Spleen (tissue), 11 donors: Measurements from ENCODE around the gene FBN1. TPM values are rescaled to one million over a fixed set of nuclear protein-coding genes. Genes with fewer than 3 reads are reported as not detected.
A peak's percentile ranks its signal among the peaks of the same experiment; 100 is the strongest.

Experiments
- DNase-seq: peaks from one replicate; pipeline ENCODE4 v3.0.0-alpha.2; 2020
- H3K27ac ChIP-seq, 8 donors: fragments of 200-600 bp; sonication (generic) in 7 of 8; 1 replicate in 4 of 8; 2 replicates in 4 of 8; pipeline versions ENCODE4 v1.5.0 to v1.8.0; 2016 to 2021; ENCODE audit warnings: inconsistent platforms in 4 of 8, mild to moderate bottlenecking in 4 of 8, moderate library complexity in 1 of 8
- H3K27me3 ChIP-seq, 7 donors: fragments of 200-600 bp; sonication (generic) in 6 of 7; replicated peaks in 1 of 7; 1 replicate in 4 of 7; 2 replicates in 3 of 7; pipeline versions ENCODE4 v1.5.0 to v1.8.0; 2016 to 2021; ENCODE audit warnings: inconsistent platforms in 3 of 7, mild to moderate bottlenecking in 1 of 7
- H3K36me3 ChIP-seq, 6 donors: fragments of 200-600 bp; sonication (generic) in 5 of 6; 1 replicate in 4 of 6; 2 replicates in 2 of 6; pipeline versions ENCODE4 v1.5.0 to v1.8.0; 2016 to 2021; ENCODE audit warnings: inconsistent platforms in 2 of 6
- H3K4me1 ChIP-seq, 6 donors: fragments of 200-600 bp; sonication (generic) in 5 of 6; 1 replicate in 3 of 6; 2 replicates in 3 of 6; pipeline versions ENCODE4 v1.5.0 to v1.8.0; 2016 to 2021; ENCODE audit warnings: inconsistent platforms in 3 of 6
- H3K4me3 ChIP-seq, 8 donors: fragments of 200-600 bp; sonication (generic) in 7 of 8; 1 replicate in 4 of 8; 2 replicates in 4 of 8; pipeline versions ENCODE4 v1.5.0 to v1.8.0; 2016 to 2021; ENCODE audit warnings: inconsistent platforms in 4 of 8, mild to moderate bottlenecking in 4 of 8, moderate library complexity in 2 of 8
- H3K9me3 ChIP-seq, 8 donors: fragments of 200-600 bp; sonication (generic) in 7 of 8; 1 replicate in 4 of 8; 2 replicates in 4 of 8; pipeline versions ENCODE4 v1.5.0 to v1.8.0; 2016 to 2021; ENCODE audit warnings: inconsistent platforms in 4 of 8
- CTCF ChIP-seq, 11 experiments: fragments of 200-600 bp in 7 of 11; fragments of 450-650 bp in 4 of 11; sonication (generic) in 4 of 11; IDR thresholded peaks in 8 of 11; conservative IDR thresholded peaks in 3 of 11; 1 replicate in 7 of 11; 2 replicates in 4 of 11; pipeline versions ENCODE4 v1.4.0 to v1.8.0; 2016 to 2021; ENCODE audit warnings: antibody characterized with exemption in 11 of 11, inconsistent platforms in 4 of 11, mild to moderate bottlenecking in 1 of 11
- POLR2A ChIP-seq, 3 donors: fragments of 450-650 bp; IDR thresholded peaks; one replicate each; pipeline ENCODE4 v1.5.1; 2017; ENCODE audit warnings: antibody characterized with exemption in 3 of 3, mild to moderate bottlenecking in 1 of 3
- POLR2AphosphoS5 ChIP-seq, 3 donors: sonication (generic); formaldehyde crosslinking; IDR thresholded peaks; one replicate each; pipeline ENCODE4 v1.5.1; 2017; ENCODE audit warnings: antibody characterized with exemption in 3 of 3
- WGBS, 5 donors: extraction: QIAGEN DNeasy Blood & Tissue Kit in 3 of 5; methylation state at CpG; one replicate each; pipeline versions ENCODE4 v1.1.5 to v1.1.7; 2013 to 2018; 5-methylcytosine and 5-hydroxymethylcytosine counted together
- intact Hi-C: fragments of 100-400 bp; cut with DNase I; formaldehyde crosslinking; loops from one replicate; pipeline ENCODE4 v1.15.0; 2023; ENCODE audit warnings: low total_unique reads
- polyA plus RNA-seq, 3 donors: library from polyadenylated mRNA; stranded (reverse); fragments of 200-250 nt; gene quantifications; one replicate each; pipeline ENCODE4 v1.2.1, GENCODE V29; 2013
- total RNA-seq, 7 donors: library from RNA; depleted of rRNA in 3 of 7; stranded (reverse); fragments of >200 nt in 3 of 7; fragmentation: NEBNext Ultra II Directional in 4 of 7; extraction: Animal tissue kit (Norgen Biotek cat#: 25700) in 4 of 7; gene quantifications; one replicate each; pipeline versions ENCODE4 v1.1.0 to v1.2.1, GENCODE V29; 2016 to 2021
- donor health status: healthy with polysubstance abuse.
- donor health status: DM: no; HTN: no; CAD: no; lungs with moderate emphysema.
- donor health status: DM: no; HTN: no; CAD: no.
- donor health status: Bipolar disorder and iron deficiency.
- donor health status: healthy.
- donor health status: DM: no; HTN: no; CAD: no.
- donor health status: DM: yes; HTN: yes; CAD: no.

Gene FBN1
- total and polyA plus RNA-seq, 10 donors, result 3.2 to 139 (median 45.4) TPM

- no peak for TF ChIP-seq POLR2AphosphoS5 (IDR thresholded peaks at IDR 0.05)
- no peak for TF ChIP-seq CTCF (IDR thresholded peaks at IDR 0.05 in 8 of 11, conservative IDR thresholded peaks at IDR 0.05 in 3 of 11)
- no peak for TF ChIP-seq POLR2A (IDR thresholded peaks at IDR 0.05)
- Histone ChIP-seq H3K4me3 (no peak overlapping the region), H3K36me3 (peaks cover 0 to 84% (median 3%) of the 10 kb centered on the region in 6 donors), H3K4me1 (no peaks in the 10 kb centered on the region), H3K27ac (no peak overlapping the region), H3K27me3 (no peaks in the 10 kb centered on the region), H3K9me3 (no peaks in the 10 kb centered on the region)
- intact Hi-C loops, result no loop called here
- DNase-seq, result no peak
These were observed 145.5 kb downstream of the FBN1 start for GRCh38 chr15:48499978-48500377.

GRCh38 chr15:48498828-48499227, 146.7 kb downstream of the FBN1 start:
- H3K36me3 ChIP-seq, result peaks cover 0 to 82% (median 10%) of the 10 kb centered on the region in 6 donors
- H3K9me3 ChIP-seq, result no peaks in the 10 kb centered on the region
- no peak overlapping the region for H3K27ac ChIP-seq
- TF ChIP-seq POLR2AphosphoS5 (IDR thresholded peaks at IDR 0.05), result no peak
- no peaks in the 10 kb centered on the region for H3K27me3 ChIP-seq
- no peak overlapping the region for H3K4me3 ChIP-seq
- 87 to 97% (median 96%) methylated on average over 3 of the region's 3 CpGs for WGBS, 5 donors
- DNase-seq, result no peak
- intact Hi-C loops, result no loop called here
- H3K4me1 ChIP-seq, result no peaks in the 10 kb centered on the region

- H3K27me3 ChIP-seq, result no peaks in the 10 kb centered on the region
- no peak for TF ChIP-seq POLR2AphosphoS5 (IDR thresholded peaks at IDR 0.05)
- TF ChIP-seq CTCF (IDR thresholded peaks at IDR 0.05 in 8 of 11, conservative IDR thresholded peaks at IDR 0.05 in 3 of 11), result no peak
- TF ChIP-seq POLR2A (IDR thresholded peaks at IDR 0.05), result no peak
- H3K9me3 ChIP-seq, result no peaks in the 10 kb centered on the region
- no peak overlapping the region for H3K27ac ChIP-seq
- peaks cover 0 to 88% (median 15%) of the 10 kb centered on the region in 6 donors for H3K36me3 ChIP-seq
- WGBS, 5 donors, result 58 to 87% (median 75%) methylated on average over 2 of the region's 2 CpGs
- no peak for DNase-seq
- intact Hi-C loops, result no loop called here
- H3K4me3 ChIP-seq, result no peak overlapping the region
- H3K4me1 ChIP-seq, result no peaks in the 10 kb centered on the region
These were observed 150.9 kb downstream of the FBN1 start for GRCh38 chr15:48494631-48495030.

- no peak for TF ChIP-seq POLR2AphosphoS5 (IDR thresholded peaks at IDR 0.05)
- no peak for TF ChIP-seq CTCF (IDR thresholded peaks at IDR 0.05 in 8 of 11, conservative IDR thresholded peaks at IDR 0.05 in 3 of 11)
- TF ChIP-seq POLR2A (IDR thresholded peaks at IDR 0.05), result no peak
- Histone ChIP-seq H3K4me3 (no peak overlapping the region), H3K36me3 (peaks cover 0 to 88% (median 19%) of the 10 kb centered on the region in 6 donors), H3K4me1 (no peaks in the 10 kb centered on the region), H3K9me3 (no peaks in the 10 kb centered on the region), H3K27me3 (no peaks in the 10 kb centered on the region), H3K27ac (peak overlapping the region in 1 of 8 donors; percentile 9)
- intact Hi-C loops, result no loop called here
- WGBS, 5 donors, result 62 to 89% (median 80%) methylated on average over 4 of the region's 4 CpGs
- no peak for DNase-seq
These were observed 151.7 kb downstream of the FBN1 start for GRCh38 chr15:48493763-48494225.
